Heart left ventricle (tissue), 16 donors: ENCODE measurements around the gene MRPL34. TPM values are rescaled to one million over a fixed set of nuclear protein-coding genes. Genes with fewer than 3 reads are reported as not detected.
A peak's percentile ranks its signal among the peaks of the same experiment; 100 is the strongest.

Source experiments
- ATAC-seq, 4 donors: fragments of 200-7000 bp; cut with Tn5 transposase; one replicate each; pipeline ENCODE4 v1.9.1; 2020 to 2022; ENCODE audit warnings: moderate library complexity in 4 of 4, mild to moderate bottlenecking in 3 of 4, moderate number of reproducible peaks in 1 of 4
- DNase-seq, 5 donors: peaks; one replicate each; pipeline ENCODE4 v3.0.0-alpha.2; 2020
- H3K27ac ChIP-seq, 12 donors: fragments of 200-600 bp; sonication (generic) in 4 of 12; one replicate each; pipeline versions ENCODE4 v1.5.0 to v1.8.0; 2016 to 2022; ENCODE audit warnings: mild to moderate bottlenecking in 2 of 12
- H3K27me3 ChIP-seq, 9 donors: fragments of 200-600 bp; sonication (generic) in 2 of 9; one replicate each; pipeline versions ENCODE4 v1.5.1 to v1.8.0; 2016 to 2022; ENCODE audit warnings: mild to moderate bottlenecking in 3 of 9
- H3K36me3 ChIP-seq, 9 donors: fragments of 200-600 bp; sonication (generic) in 2 of 9; one replicate each; pipeline versions ENCODE4 v1.5.0 to v1.8.0; 2018 to 2022; ENCODE audit warnings: mild to moderate bottlenecking in 2 of 9
- H3K4me1 ChIP-seq, 12 donors: fragments of 200-600 bp; sonication (generic) in 4 of 12; one replicate each; pipeline versions ENCODE4 v1.5.0 to v1.8.0; 2016 to 2022; ENCODE audit warnings: mild to moderate bottlenecking in 3 of 12
- H3K4me3 ChIP-seq, 12 donors: fragments of 200-600 bp; sonication (generic) in 4 of 12; one replicate each; pipeline versions ENCODE4 v1.5.0 to v1.8.0; 2017 to 2022; ENCODE audit warnings: mild to moderate bottlenecking in 9 of 12, moderate library complexity in 4 of 12
- H3K9me3 ChIP-seq, 12 donors: fragments of 200-600 bp; sonication (generic) in 4 of 12; one replicate each; pipeline versions ENCODE4 v1.5.0 to v1.8.0; 2016 to 2022; ENCODE audit warnings: mild to moderate bottlenecking in 1 of 12
- POLR2A ChIP-seq, 2 donors: fragments of 450-650 bp; IDR thresholded peaks; one replicate each; pipeline ENCODE4 v1.6.1; 2017; ENCODE audit warnings: antibody characterized with exemption in 2 of 2, mild to moderate bottlenecking in 2 of 2, moderate library complexity in 2 of 2
- WGBS, 4 donors: extraction: QIAGEN DNeasy Blood & Tissue Kit in 2 of 4; methylation state at CpG; one replicate each; pipeline versions ENCODE4 v1.1.5 to v1.1.7; 2013 to 2018; 5-methylcytosine and 5-hydroxymethylcytosine counted together
- intact Hi-C, 10 donors: fragments of 100-400 bp; cut with DNase I; formaldehyde crosslinking; loops; one replicate each; pipeline versions ENCODE4 v1.11.1 to v1.14.2; 2022
- polyA plus RNA-seq, 2 donors: library from polyadenylated mRNA; stranded (reverse); fragments of 200-250 nt; gene quantifications; one replicate each; pipeline ENCODE4 v1.2.3, GENCODE V29; 2013
- total RNA-seq, 9 donors: library from RNA; depleted of rRNA in 2 of 9; stranded (reverse); fragments of >200 nt in 2 of 9; fragmentation: NEBNext Ultra II Directional in 3 of 9; extraction: Animal tissue kit (Norgen Biotek cat#: 25700) in 3 of 9; gene quantifications; one replicate each; pipeline versions ENCODE4 v1.1.0 to v1.2.4, GENCODE V29; 2016 to 2023
- TF ChIP-seq, protein P1 (sequence below), 12 donors: fragments of 200-600 bp; sonication (generic) in 4 of 12; IDR thresholded peaks; one replicate each; pipeline versions ENCODE4 v1.5.0 to v1.8.0; 2018 to 2022; ENCODE audit warnings: antibody characterized with exemption in 12 of 12, mild to moderate bottlenecking in 5 of 12
- donor health status: ischemic (EF 13 %, LVEDD 7.1; RV severe dilation, severe dysfunction).
- donor health status: healthy with polysubstance abuse.
- donor health status: DM: no; HTN: yes; CAD: no.
- donor health status: DM: no; HTN: no; CAD: no.
- donor health status: ischemic (EF 25% LVEDD 6.9; RV normal size, moderate dysfunction).
- donor health status: ischemic (EF 25% LVEDD 5.7; RV mildly dilated, moderate dysfunction).
- donor health status: healthy.
- donor health status: DM: yes; HTN: yes; CAD: no.
- donor health status: ischemic (EF 35%, LVEDD 5.7; RV mildly dilated, moderate dysfunction).
- donor health status: nonischemic (EF 11% LVEDD 7.7; RV severe dilation, severe dysfunction).
- donor health status: DM: yes; HTN: yes; CAD: no.
- donor health status: PGD.
- donor health status: ischemic (EF 29% LVEDD 5.4; RV normal size, mild dysfunction).
- donor health status: nonischemic (EF 23%, LVEDD 6.1; RV moderate dilation, normal function).

MRPL34 gene
- total and polyA plus RNA-seq, 11 donors = 97.8 to 389 (median 190) TPM

- H3K9me3 ChIP-seq = no peaks in the 10 kb centered on the region
- DNase-seq (no peak), ATAC-seq (no peak)
- H3K4me3 ChIP-seq = no peak overlapping the region
- peaks cover 0 to 21% (median 0%) of the 10 kb centered on the region in 12 donors for H3K4me1 ChIP-seq
- H3K36me3 ChIP-seq = peaks cover 0 to 25% (median 0%) of the 10 kb centered on the region in 9 donors
- intact Hi-C loops = no loop called here
- no peak for TF ChIP-seq POLR2A (IDR thresholded peaks at IDR 0.05)
- TF ChIP-seq, protein P1, sequence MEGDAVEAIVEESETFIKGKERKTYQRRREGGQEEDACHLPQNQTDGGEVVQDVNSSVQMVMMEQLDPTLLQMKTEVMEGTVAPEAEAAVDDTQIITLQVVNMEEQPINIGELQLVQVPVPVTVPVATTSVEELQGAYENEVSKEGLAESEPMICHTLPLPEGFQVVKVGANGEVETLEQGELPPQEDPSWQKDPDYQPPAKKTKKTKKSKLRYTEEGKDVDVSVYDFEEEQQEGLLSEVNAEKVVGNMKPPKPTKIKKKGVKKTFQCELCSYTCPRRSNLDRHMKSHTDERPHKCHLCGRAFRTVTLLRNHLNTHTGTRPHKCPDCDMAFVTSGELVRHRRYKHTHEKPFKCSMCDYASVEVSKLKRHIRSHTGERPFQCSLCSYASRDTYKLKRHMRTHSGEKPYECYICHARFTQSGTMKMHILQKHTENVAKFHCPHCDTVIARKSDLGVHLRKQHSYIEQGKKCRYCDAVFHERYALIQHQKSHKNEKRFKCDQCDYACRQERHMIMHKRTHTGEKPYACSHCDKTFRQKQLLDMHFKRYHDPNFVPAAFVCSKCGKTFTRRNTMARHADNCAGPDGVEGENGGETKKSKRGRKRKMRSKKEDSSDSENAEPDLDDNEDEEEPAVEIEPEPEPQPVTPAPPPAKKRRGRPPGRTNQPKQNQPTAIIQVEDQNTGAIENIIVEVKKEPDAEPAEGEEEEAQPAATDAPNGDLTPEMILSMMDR (IDR thresholded peaks at IDR 0.05) = no peak
- no peak overlapping the region for H3K27ac ChIP-seq
- WGBS, 4 donors = 93 to 97% (median 95%) methylated on average over 6 to 27 of the region's 27 CpGs
- H3K27me3 ChIP-seq = peaks cover 0 to 17% (median 0%) of the 10 kb centered on the region in 9 donors
Observed at GRCh38 chr19:17327068-17327653, 21.5 kb downstream of the MRPL34 start.

- WGBS, 4 donors = 52 to 67% (median 55%) methylated on average over 39 to 64 of the region's 64 CpGs
- ATAC-seq = peak in 3 of 4 donors; percentile 17 to 31 (median 24)
- no peak for DNase-seq
Observed at GRCh38 chr19:17327654-17328516, 22.2 kb downstream of the MRPL34 start.

DNA sequence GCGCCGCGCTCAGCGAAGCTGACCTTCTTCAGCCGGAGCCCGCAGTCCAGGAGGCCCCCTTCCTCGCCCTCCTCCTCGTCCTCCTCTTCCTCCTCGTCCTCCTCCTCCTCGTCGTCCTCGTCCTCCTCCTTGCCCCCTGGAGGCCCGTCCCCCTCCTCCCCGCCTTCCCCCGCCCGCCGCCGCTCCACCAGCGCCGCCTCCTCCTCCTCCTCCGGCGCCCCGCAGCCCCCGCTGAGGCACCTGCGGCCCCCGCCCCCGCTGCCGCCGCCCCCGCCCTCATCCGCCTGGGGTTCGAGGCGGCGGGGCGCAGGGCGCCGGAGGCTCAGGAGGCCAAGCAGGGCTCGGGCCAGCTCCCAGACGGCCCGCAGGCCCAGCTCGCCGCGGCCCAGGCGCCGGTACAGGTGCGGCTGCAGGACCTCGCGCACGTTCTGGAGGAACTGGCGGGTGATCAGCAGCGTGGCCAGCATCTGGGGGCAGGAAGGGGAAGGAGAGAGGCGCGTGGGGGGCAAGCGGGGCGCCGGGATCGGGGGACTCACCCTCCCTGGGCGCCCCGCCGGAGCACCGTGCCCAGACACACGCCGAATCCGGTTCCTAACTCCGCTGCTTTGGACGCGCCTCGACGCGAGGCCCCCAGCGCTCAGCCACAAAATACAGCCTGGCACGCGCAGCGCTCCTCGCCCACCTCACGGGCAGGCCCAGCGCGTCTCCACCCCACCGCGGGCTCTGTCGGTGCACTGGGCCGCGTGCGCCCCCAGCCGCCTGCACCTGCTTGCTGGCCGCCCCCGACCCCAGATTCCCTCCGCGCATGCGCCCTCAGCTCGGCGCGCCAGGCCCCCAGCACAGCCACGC is 23.1 kb downstream of the MRPL34 start:
- H3K4me1 ChIP-seq = peaks cover 0 to 24% (median 3%) of the 10 kb centered on the region in 12 donors
- WGBS, 4 donors = 44 to 65% (median 53%) methylated on average over 52 to 94 of the region's 94 CpGs
- DNase-seq (no peak), ATAC-seq (no peak)
- H3K27ac ChIP-seq = peak overlapping the region in 1 of 12 donors; percentile 27
- no peaks in the 10 kb centered on the region for H3K9me3 ChIP-seq
- TF ChIP-seq, protein P1 (IDR thresholded peaks at IDR 0.05) = no peak
- no peak for TF ChIP-seq POLR2A (IDR thresholded peaks at IDR 0.05)
- H3K4me3 ChIP-seq = peak overlapping the region in 9 of 12 donors; percentile 1 to 51 (median 26)
- peaks cover 0 to 17% (median 0%) of the 10 kb centered on the region in 9 donors for H3K27me3 ChIP-seq
- peaks cover 0 to 17% (median 0%) of the 10 kb centered on the region in 9 donors for H3K36me3 ChIP-seq
- intact Hi-C loops = no loop called here

More at GRCh38 chr19:17327654-17328516, 22.2 kb downstream of the MRPL34 start:
- Histone ChIP-seq H3K4me1 (peaks cover 0 to 21% (median 0%) of the 10 kb centered on the region in 12 donors), H3K27ac (peak overlapping the region in 1 of 12 donors; percentile 27), H3K36me3 (peaks cover 0 to 18% (median 0%) of the 10 kb centered on the region in 9 donors), H3K9me3 (no peaks in the 10 kb centered on the region), H3K27me3 (peaks cover 0 to 17% (median 0%) of the 10 kb centered on the region in 9 donors), H3K4me3 (peak overlapping the region in 9 of 12 donors; percentile 1 to 51 (median 26))
- intact Hi-C loops = no loop called here
- TF ChIP-seq POLR2A (IDR thresholded peaks at IDR 0.05) = no peak
- TF ChIP-seq, protein P1 (IDR thresholded peaks at IDR 0.05) = no peak
